ENCODE results near the gene KIF5B.

DNA sequence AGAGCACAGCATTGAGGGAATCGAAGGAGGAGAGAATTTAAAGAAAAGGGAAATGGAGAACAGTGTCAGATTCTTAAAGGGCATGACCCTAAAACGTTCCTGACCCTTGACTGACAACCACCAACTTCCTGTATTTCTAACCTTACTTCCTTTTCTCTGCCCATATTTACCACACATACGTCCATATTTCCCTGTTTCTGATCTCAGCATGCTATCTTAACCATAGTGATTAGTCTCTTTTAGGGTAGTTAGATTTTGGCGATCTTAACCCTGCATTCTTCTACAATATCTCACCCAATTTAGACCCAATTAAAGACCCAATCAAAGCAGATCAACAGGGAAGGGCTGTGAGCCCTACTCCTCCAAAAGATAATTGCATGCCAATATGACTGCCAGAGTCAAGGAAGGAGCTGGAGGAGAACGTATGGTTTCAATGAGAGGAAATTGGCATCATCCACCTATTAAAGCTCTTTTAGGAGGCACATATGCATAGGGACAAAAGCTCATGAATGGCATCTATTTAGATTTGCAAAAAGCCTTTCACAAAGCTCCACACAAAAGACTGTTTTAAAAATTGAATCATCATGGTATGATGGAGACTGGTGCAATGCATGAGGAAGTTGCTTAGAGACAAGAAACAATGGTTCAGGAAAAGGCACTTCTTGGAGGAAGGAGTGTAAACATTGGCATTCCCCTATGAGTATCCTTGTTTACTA lies 78.6 kb downstream of the KIF5B start:
- TF ChIP-seq, protein P1, sequence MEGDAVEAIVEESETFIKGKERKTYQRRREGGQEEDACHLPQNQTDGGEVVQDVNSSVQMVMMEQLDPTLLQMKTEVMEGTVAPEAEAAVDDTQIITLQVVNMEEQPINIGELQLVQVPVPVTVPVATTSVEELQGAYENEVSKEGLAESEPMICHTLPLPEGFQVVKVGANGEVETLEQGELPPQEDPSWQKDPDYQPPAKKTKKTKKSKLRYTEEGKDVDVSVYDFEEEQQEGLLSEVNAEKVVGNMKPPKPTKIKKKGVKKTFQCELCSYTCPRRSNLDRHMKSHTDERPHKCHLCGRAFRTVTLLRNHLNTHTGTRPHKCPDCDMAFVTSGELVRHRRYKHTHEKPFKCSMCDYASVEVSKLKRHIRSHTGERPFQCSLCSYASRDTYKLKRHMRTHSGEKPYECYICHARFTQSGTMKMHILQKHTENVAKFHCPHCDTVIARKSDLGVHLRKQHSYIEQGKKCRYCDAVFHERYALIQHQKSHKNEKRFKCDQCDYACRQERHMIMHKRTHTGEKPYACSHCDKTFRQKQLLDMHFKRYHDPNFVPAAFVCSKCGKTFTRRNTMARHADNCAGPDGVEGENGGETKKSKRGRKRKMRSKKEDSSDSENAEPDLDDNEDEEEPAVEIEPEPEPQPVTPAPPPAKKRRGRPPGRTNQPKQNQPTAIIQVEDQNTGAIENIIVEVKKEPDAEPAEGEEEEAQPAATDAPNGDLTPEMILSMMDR (IDR thresholded peaks at IDR 0.05; ENCODE audit: low read depth, low read length): no peak
- no peak for TF ChIP-seq POLR2A (IDR thresholded peaks at IDR 0.05; ENCODE audit: extremely low read depth, insufficient read length)
- TF ChIP-seq MYC (IDR thresholded peaks at IDR 0.05; ENCODE audit: low read depth, low read length): no peak
